CD4-positive, alpha-beta T cell (primary cell): ENCODE measurements around the gene ATP1A2. TPM values are rescaled to one million over a fixed set of nuclear protein-coding genes. Genes with fewer than 3 reads are reported as not detected.

ENCODE experiments used
- ATAC-seq: fragments of 200-7000 bp; cut with Tn5 transposase; one replicate; pipeline ENCODE4 v1.10.0; 2022; ENCODE audit warnings: mild to moderate bottlenecking; ENCODE audit not compliant: poor library complexity
- CTCF ChIA-PET: fragments of 350-600 bp; sonication (Branson Sonifier 250); formaldehyde crosslinking; loops from one replicate; lab custom pipeline; 2021; ENCODE audit warnings: antibody characterized with exemption, inconsistent platforms; lab: Charles Lee
- POLR2A ChIA-PET: fragments of 350-600 bp; sonication (Branson Sonifier 250); formaldehyde crosslinking; loops from one replicate; lab custom pipeline; 2021; ENCODE audit warnings: antibody characterized with exemption, inconsistent platforms; lab: Charles Lee
- DNase-seq, 14 experiments: peaks; one replicate each; pipeline ENCODE4 v3.0.0-alpha.2; 2013 to 2020; ENCODE audit warnings: mixed read lengths in 2 of 14
- H3K27ac ChIP-seq, 2 donors: one replicate each; pipeline versions ENCODE4 v1.5.1 to v1.7.0; 2013; ENCODE audit warnings: low read length in 2 of 2, low read depth in 1 of 2, mild to moderate bottlenecking in 1 of 2
- H3K27me3 ChIP-seq, 2 experiments: 1 replicate in 1 of 2; 2 replicates in 1 of 2; pipeline versions ENCODE4 v1.6.1 to v1.7.0; 2013; ENCODE audit warnings: low read length in 2 of 2, control low read depth in 1 of 2, mild to moderate bottlenecking in 1 of 2, moderate library complexity in 1 of 2; ENCODE audit not compliant: insufficient read depth in 2 of 2, control insufficient read depth in 1 of 2
- H3K36me3 ChIP-seq: one replicate; pipeline ENCODE4 v1.6.1; 2013; ENCODE audit warnings: low read length, control low read depth; ENCODE audit not compliant: insufficient read depth
- H3K4me1 ChIP-seq: one replicate; pipeline ENCODE4 v1.6.1; 2013; ENCODE audit warnings: low read length, control low read depth; ENCODE audit not compliant: insufficient read depth
- H3K4me3 ChIP-seq: one replicate; pipeline ENCODE4 v1.5.1; 2013; ENCODE audit warnings: mild to moderate bottlenecking, low read length, moderate library complexity
- H3K9me3 ChIP-seq, 2 experiments: 1 replicate in 1 of 2; 2 replicates in 1 of 2; pipeline versions ENCODE4 v1.6.1 to v1.7.0; 2013; ENCODE audit warnings: low read length in 2 of 2, mild to moderate bottlenecking in 2 of 2, control low read depth in 1 of 2, moderate library complexity in 1 of 2; ENCODE audit not compliant: control insufficient read depth in 1 of 2, insufficient read depth in 1 of 2
- H3K27ac Mint-ChIP-seq: one replicate; pipeline ENCODE4 v1.8.0; 2020; ENCODE audit warnings: mixed read lengths
- H3K27me3 Mint-ChIP-seq: one replicate; pipeline ENCODE4 v1.8.0; 2021; ENCODE audit warnings: mixed read lengths
- H3K36me3 Mint-ChIP-seq: one replicate; pipeline ENCODE4 v1.8.0; 2021; ENCODE audit warnings: low read depth, mixed read lengths
- H3K4me1 Mint-ChIP-seq: one replicate; pipeline ENCODE4 v1.8.0; 2021; ENCODE audit warnings: low read depth, mixed read lengths
- H3K4me3 Mint-ChIP-seq: one replicate; pipeline ENCODE4 v1.8.0; 2020; ENCODE audit warnings: mild to moderate bottlenecking, mixed read lengths
- H3K9me3 Mint-ChIP-seq: one replicate; pipeline ENCODE4 v1.8.0; 2020; ENCODE audit warnings: mixed read lengths
- CTCF ChIP-seq: fragments of 200-600 bp; IDR thresholded peaks from one replicate; pipeline ENCODE4 v1.8.0; 2022; ENCODE audit warnings: antibody characterized with exemption, mild to moderate bottlenecking
- intact Hi-C, 2 experiments: fragments of 100-400 bp; cut with DNase I in 1 of 2; cut with micrococcal nuclease in 1 of 2; formaldehyde crosslinking; loops; one replicate each; pipeline versions ENCODE4 v1.15.1 to v1.9.0; 2023 to 2025; cut with DNase I, micrococcal nuclease
- total RNA-seq, 174 experiments: library from RNA in 2 of 174; stranded (reverse) in 2 of 174; gene quantifications; one replicate each; pipeline ENCODE4 v1.2.3 and lab custom pipeline; 2021 to 2026

ATP1A2 gene
- total RNA-seq, 2 experiments from 2014 or later, result not detected

GRCh38 chr1:160101037-160101716, 14.4 kb upstream of the ATP1A2 start:
- ATAC-seq (peak; percentile 25), DNase-seq (peak; percentile 54 to 89 (median 68))
- Mint-ChIP-seq H3K27me3 (no peaks in the 10 kb centered on the region), H3K27ac (peak overlapping the region; percentile 88), H3K4me3 (peak overlapping the region; percentile 63), H3K36me3 (peaks cover 21% of the 10 kb centered on the region), H3K9me3 (no peaks in the 10 kb centered on the region), H3K4me1 (peaks cover 58% of the 10 kb centered on the region)
- CTCF ChIA-PET, result interaction anchor here (0.6 to 3.9 kb wide), 13 partner anchors 16 to 275 kb away, joined by 3 to 30 read pairs (median 5); partner anchors contain the start of genes PEX19 and PIGM
- peak; percentile 73 for TF ChIP-seq CTCF
- intact Hi-C loops, result loop anchor here (1.0 to 10.0 kb wide), 5 partner anchors 91 to 276 kb away; partner anchors contain the start of gene CASQ1 (in 1 of the 2)
- POLR2A ChIA-PET, result interaction anchor here (0.6 to 2.9 kb wide), 9 partner anchors 15 to 275 kb away, joined by 3 to 27 read pairs (median 4); partner anchors contain the start of genes COPA, DCAF8, NCSTN and PEX19
- peak overlapping the region; percentile 56 to 93 for H3K27ac ChIP-seq
- no peak overlapping the region for H3K4me3 ChIP-seq
- no peaks in the 10 kb centered on the region for H3K9me3 ChIP-seq
- no peaks in the 10 kb centered on the region for H3K27me3 ChIP-seq
- H3K36me3 ChIP-seq, result no peaks in the 10 kb centered on the region
- H3K4me1 ChIP-seq, result peaks cover 52% of the 10 kb centered on the region

- DNase-seq (no peak), ATAC-seq (no peak)
- Histone ChIP-seq H3K27me3 (no peaks in the 10 kb centered on the region), H3K36me3 (no peaks in the 10 kb centered on the region), H3K27ac (peak overlapping the region in 1 of 2 donors; percentile 93), H3K9me3 (no peaks in the 10 kb centered on the region), H3K4me3 (no peak overlapping the region), H3K4me1 (peaks cover 45% of the 10 kb centered on the region)
- Mint-ChIP-seq H3K27ac (peak overlapping the region; percentile 88), H3K4me3 (no peak overlapping the region), H3K9me3 (no peaks in the 10 kb centered on the region), H3K27me3 (no peaks in the 10 kb centered on the region), H3K36me3 (peaks cover 19% of the 10 kb centered on the region), H3K4me1 (peaks cover 51% of the 10 kb centered on the region)
- TF ChIP-seq CTCF, result no peak
- ChIA-PET CTCF (interaction anchor here (0.6 to 3.9 kb wide), 9 partner anchors 17 to 275 kb away, joined by 3 to 30 read pairs (median 5); partner anchors contain the start of genes PEX19 and PIGM), POLR2A (interaction anchor here (0.6 to 2.9 kb wide), 8 partner anchors 71 to 274 kb away, joined by 3 to 27 read pairs (median 5); partner anchors contain the start of genes COPA, DCAF8, NCSTN and PEX19)
- intact Hi-C loops, result loop anchor here (1.0 to 10.0 kb wide), 5 partner anchors 90 to 275 kb away; partner anchors contain the start of gene CASQ1 (in 1 of the 2)
Measured at GRCh38 chr1:160101717-160102522, 13.6 kb upstream of the ATP1A2 start.

GRCh38 chr1:160103658-160104408, 11.7 kb upstream of the ATP1A2 start:
- no peaks in the 10 kb centered on the region for H3K27me3 ChIP-seq
- ATAC-seq, result no peak
- no peaks in the 10 kb centered on the region for H3K36me3 ChIP-seq
- no peak for DNase-seq
- H3K4me1 ChIP-seq, result peaks cover 30% of the 10 kb centered on the region
- peaks cover 5% of the 10 kb centered on the region for H3K36me3 Mint-ChIP-seq
- H3K27ac Mint-ChIP-seq, result peak overlapping the region; percentile 88
- no peaks in the 10 kb centered on the region for H3K9me3 Mint-ChIP-seq
- H3K4me3 Mint-ChIP-seq, result no peak overlapping the region
- POLR2A ChIA-PET, result no interaction called here
- no peaks in the 10 kb centered on the region for H3K9me3 ChIP-seq
- CTCF ChIA-PET, result interaction anchor here (1.0 to 3.9 kb wide), 2 partner anchors 18 to 19 kb away, joined by 3 to 30 read pairs; no protein-coding TSS in a partner anchor
- intact Hi-C loops, result loop anchor here (5.0 to 10.0 kb wide), 3 partner anchors 88 to 273 kb away; partner anchors contain the start of gene CASQ1 (in 1 of the 2)
- H3K27ac ChIP-seq, result no peak overlapping the region
- H3K4me1 Mint-ChIP-seq, result peaks cover 40% of the 10 kb centered on the region
- no peak for TF ChIP-seq CTCF
- no peak overlapping the region for H3K4me3 ChIP-seq
- peaks cover 2% of the 10 kb centered on the region for H3K27me3 Mint-ChIP-seq
